Sciatic nerve (tissue), 2 donors: ENCODE measurements around the gene POLR1B. TPM values are rescaled to one million over a fixed set of nuclear protein-coding genes. Genes with fewer than 3 reads are reported as not detected.
"Not testable (repeated sequence)": the region's sequence is repeated elsewhere in the genome, so short reads cannot be mapped to it uniquely, and the experiment has no call there.

Source experiments
- ATAC-seq: fragments of 200-7000 bp; cut with Tn5 transposase; one replicate; pipeline ENCODE4 v1.9.1; 2020; ENCODE audit warnings: mild to moderate bottlenecking, moderate library complexity
- DNase-seq: peaks from one replicate; pipeline ENCODE4 v3.0.0-alpha.2; 2020; ENCODE audit warnings: low spot score
- intact Hi-C: fragments of 100-400 bp; cut with DNase I; formaldehyde crosslinking; loops from one replicate; pipeline ENCODE4 v1.14.2; 2022
- total RNA-seq: library from RNA; stranded (reverse); fragmentation: NEBNext Ultra II Directional; extraction: Animal tissue kit (Norgen Biotek cat#: 25700); gene quantifications from one replicate; pipeline ENCODE4 v1.2.1, GENCODE V29; 2021
- donor health status: DM: no; HTN: no; CAD: no.
- donor health status: DM: no; HTN: no; CAD: no.

POLR1B gene
- total RNA-seq, 1 donor from 2014 or later, result 18.1 TPM

- ATAC-seq, result no peak
- intact Hi-C loops, result no loop called here
Measured at GRCh38 chr2:112534826-112535225, 7.4 kb upstream of the POLR1B start.

GRCh38 chr2:112536665-112537064 is 5.6 kb upstream of the POLR1B start:
- DNase-seq, ATAC-seq, intact Hi-C loops: not testable (repeated sequence)

More at GRCh38 chr2:112534826-112535225, 7.4 kb upstream of the POLR1B start:
- no peak for DNase-seq

DNA sequence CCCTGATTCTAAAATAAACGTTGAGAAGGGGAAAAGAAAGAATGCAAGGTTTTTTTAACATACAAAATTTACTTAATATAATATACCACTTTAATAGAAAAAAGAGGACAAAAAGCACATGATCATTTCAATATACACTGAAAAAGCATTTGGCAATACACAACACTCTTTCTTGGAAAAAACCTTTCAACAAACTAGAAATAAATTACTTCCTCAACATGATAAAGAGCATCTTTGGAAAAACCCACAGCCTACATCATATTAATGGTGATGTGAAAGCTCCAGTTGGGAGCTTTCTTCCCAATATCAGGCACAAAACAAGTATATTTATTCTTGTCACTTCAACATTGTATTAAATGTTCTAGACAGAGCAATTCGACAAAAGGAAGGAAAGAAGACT is 3.0 kb upstream of the POLR1B start:
- ATAC-seq (no peak), DNase-seq (no peak)
- intact Hi-C loops, result no loop called here

DNA sequence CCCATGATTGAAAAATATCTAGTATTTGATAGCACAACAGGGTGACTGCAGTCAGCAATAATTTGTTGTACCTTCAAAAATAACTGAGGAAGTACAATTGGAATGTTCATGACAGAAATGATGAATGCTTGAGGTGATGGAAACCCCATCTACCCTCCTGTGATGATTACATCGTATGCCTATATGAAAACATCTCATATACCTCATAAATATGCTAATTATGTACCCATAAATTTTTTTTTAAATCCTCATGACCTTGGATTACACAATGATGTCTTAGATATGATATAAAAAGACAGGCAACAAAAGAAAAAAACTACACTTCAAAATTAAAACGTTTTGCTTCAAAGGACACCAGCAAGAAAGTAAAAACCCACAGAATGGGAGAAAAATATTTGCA is 1.4 kb upstream of the POLR1B start:
- ATAC-seq (no peak), DNase-seq (no peak)
- intact Hi-C loops, result no loop called here

DNA sequence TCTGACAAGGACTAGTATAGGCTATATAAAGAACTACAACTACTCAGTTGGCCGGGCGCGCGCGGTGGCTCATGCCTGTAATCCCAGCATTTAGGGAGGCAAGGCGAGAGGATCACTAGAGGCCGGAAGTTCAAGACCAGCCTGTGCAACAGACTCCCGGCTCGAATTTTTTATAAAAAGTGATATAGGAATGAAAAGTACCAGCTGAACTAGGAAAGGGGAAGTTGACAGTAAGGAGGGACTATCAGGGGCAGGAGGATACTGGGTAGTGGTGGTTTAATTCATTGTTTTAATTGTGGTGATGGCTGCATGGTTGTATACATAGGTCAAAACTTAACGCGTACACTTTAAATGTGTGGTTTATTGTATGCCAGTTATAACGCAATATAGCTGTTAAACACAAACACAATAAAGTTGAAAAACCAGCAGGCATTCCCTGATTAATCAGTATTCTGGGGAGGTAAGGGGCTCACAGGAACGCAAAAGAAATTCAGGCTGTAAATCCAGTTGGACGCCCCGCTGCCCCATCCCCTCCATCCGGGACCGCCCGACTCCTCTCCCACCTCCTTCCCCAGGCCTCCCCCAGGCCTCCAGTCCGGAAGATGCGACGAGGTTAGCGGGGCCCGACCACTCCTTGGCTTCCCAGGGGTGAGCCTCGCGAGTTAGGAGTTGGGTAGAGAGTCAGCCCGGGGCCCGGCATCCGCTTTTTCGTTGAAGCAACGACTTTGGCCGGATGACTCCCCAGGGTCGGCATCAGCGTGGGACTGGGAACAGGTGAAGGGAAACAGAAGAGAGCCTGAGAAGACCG is 746 bp upstream of the POLR1B start:
- DNase-seq, result peak; percentile 75
- peak; percentile 89 for ATAC-seq
- intact Hi-C loops, result no loop called here

GRCh38 chr2:112542984-112543661 is 858 bp downstream of the POLR1B start:
- DNase-seq, result no peak
- ATAC-seq, result no peak
- intact Hi-C loops, result no loop called here

DNA sequence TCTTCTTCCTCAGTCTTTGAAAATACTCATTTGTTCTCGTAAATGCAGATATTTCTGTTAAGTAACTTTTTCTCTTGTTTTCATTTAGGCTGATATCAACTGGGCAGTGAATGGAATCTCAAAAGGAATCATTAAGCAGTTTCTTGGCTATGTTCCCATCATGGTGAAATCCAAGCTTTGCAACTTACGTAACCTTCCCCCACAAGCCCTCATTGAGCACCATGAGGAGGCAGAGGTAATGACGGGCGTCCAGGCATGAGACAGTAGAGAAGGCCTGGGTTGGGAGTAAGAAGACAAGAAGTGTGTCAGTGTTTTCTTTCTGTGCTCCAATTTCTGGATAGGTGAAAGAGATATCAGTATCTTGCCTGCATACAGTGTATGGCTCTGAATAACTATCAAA is 5.1 kb downstream of the POLR1B start:
- intact Hi-C loops, result no loop called here
- DNase-seq (no peak), ATAC-seq (peak; percentile 65)

DNA sequence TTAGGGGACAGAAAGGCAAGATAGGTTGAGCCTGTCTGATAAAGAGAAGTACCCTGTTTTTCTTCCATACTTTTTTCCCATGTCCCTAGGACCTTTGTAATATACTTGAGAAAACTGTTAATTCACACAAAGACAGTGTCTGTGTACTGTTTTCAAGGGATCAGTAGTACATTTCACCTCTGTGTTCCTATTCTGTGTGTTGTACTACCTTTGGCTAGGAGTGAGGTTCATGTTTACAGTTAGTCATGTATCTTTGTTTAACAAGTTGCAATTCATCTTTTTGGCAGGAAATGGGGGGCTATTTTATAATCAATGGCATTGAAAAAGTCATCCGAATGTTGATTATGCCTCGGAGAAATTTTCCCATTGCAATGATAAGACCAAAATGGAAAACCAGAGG is 6.7 kb downstream of the POLR1B start:
- intact Hi-C loops, result no loop called here
- ATAC-seq (no peak), DNase-seq (no peak)

GRCh38 chr2:112566104-112566503 is 23.8 kb downstream of the POLR1B start:
- intact Hi-C loops, result no loop called here
- no peak for DNase-seq
- ATAC-seq, result no peak

DNA sequence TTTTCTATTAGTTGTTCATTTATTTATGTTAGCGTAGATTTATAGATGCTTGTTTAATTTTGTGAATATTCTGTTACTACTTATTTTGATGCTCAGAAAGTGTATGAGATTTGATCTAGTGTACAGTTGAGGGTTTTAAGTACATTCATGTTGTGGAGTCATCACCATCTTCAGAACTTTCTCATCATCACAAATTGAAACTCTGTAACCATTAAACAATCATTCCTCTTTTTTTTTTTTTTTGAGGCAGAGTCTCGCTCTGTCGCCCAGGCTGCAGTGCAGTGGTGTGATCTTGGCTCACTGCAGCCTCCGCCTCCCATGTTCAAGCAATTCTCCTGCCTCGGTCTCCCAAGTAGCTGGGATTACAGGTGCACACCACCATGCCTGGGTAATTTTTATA is 24.2 kb downstream of the POLR1B start:
- intact Hi-C loops, ATAC-seq, DNase-seq: not testable (repeated sequence)

- DNase-seq (no peak), ATAC-seq (no peak)
- intact Hi-C loops, result no loop called here
Measured at GRCh38 chr2:112572005-112572404, 29.7 kb downstream of the POLR1B start.

GRCh38 chr2:112577756-112578155 is 35.5 kb downstream of the POLR1B start:
- no peak for ATAC-seq
- intact Hi-C loops, result no loop called here
- DNase-seq, result no peak

- ATAC-seq, result no peak
- intact Hi-C loops, result no loop called here
- no peak for DNase-seq
Measured at GRCh38 chr2:112579241-112579640, 37.0 kb downstream of the POLR1B start.

DNA sequence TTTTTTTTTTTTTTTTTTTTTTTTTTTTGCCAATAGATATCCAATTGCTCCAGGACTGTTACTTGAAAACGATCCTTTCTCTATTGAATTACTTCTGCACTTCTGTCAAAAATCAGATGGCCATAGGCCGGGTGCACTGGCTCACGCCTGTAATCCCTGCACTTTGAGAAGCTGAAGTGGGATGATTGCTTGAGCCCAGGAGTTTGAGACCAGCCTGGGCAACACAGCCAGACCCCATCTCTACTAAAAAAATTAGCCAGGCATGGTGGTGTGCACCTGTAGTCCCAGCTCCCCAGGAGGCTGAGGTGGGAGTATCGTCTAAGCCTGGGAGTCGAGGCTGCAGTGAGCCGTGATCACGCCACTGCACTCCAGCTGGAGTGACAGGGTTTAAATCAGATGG is 37.8 kb downstream of the POLR1B start:
- intact Hi-C loops, result loop anchor here (10.0 kb wide), 1 partner anchor 65 kb away; the partner anchor contains the start of gene SLC20A1

GRCh38 chr2:112582314-112582746 is 40.1 kb downstream of the POLR1B start:
- ATAC-seq (no peak), DNase-seq (no peak)
- intact Hi-C loops, result loop anchor here (10.0 kb wide), 1 partner anchor 62 kb away; the partner anchor contains the start of gene SLC20A1

More for the DNA sequence above, 37.8 kb downstream of the POLR1B start:
- ATAC-seq (no peak), DNase-seq (no peak)

DNA sequence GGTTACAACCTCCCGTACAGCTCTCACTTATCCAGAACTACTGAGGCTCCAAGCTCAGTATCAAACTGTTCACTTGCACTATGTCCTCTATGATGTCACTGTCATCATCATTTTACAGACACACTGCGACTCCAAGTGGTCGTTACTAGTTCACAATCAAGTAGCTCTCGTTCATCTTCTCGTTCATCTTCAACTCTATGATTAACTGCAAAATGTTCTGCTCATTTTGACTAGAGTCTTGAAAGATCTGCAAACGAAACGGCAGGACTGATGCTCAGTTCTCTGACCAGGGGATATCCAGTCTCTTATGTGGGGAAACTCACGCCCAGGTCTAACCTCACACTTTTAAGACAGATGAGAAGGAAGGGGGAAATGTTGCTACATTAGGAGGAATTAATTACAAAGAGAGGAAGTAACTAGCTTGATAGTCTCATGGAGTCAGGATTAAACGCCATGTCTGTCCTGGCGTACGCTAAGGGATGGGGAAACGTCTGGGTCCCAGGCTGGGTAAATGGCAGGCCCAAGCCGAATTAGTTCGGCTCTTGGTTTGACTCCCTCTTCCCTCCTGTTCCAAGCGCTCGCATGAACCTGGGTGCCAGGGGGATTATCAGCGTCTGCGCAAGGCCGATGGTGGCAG is 41.4 kb downstream of the POLR1B start:
- intact Hi-C loops, result loop anchor here (10.0 kb wide), 1 partner anchor 61 kb away; the partner anchor contains the start of gene SLC20A1
- ATAC-seq (peak; percentile 12), DNase-seq (no peak)

DNA sequence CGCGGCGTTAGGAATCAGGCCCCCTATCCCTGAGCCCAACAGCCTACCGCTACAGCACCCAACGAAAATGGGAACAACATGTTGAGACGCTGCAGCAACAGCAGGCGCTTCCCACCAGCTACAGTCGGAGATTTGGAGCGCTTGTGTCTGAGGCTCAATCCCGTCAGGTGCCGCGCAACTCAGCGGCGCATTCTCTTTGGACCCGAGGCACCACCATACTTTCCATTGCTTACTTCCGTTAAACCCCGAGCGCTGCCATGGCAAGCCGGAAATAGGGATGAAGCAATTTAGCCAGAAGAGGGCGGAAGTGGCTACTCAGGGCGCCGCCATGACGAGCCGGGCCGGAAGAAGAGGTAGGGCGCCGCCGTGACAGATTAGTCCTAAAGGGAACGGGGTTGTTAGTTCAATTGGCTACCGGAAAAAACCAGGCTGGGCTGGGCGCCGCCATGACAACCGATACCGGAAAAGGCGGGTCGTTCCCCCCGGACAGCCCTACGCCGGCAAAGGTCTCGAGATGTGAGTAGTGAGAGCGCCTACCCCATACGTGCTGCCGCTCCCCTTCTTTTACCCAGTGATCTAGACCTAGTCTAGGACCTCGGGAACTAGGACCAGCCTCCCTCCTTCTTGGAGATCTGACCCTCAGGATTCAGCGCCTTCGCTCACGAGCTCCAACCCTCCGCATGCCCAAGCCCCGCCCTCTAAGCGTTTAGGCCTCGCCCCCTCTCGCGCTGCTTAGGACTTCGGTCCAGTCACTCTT is 42.0 kb downstream of the POLR1B start, which contains the start of gene CHCHD5:
TSS of gene CHCHD5 (plus strand) at position 476 of the 757 bp plus-strand sequence. CDS start at position 515, 39 bp downstream.
- ATAC-seq (peak; percentile 96), DNase-seq (peak; percentile 97)
- intact Hi-C loops, result loop anchor here (10.0 kb wide), 1 partner anchor 60 kb away; the partner anchor contains the start of gene SLC20A1

GRCh38 chr2:112584891-112585250 is 42.6 kb downstream of the POLR1B start:
- no peak for ATAC-seq
- no peak for DNase-seq
- intact Hi-C loops, result loop anchor here (10.0 kb wide), 1 partner anchor 60 kb away; the partner anchor contains the start of gene SLC20A1

GRCh38 chr2:112585400-112585799 is 43.1 kb downstream of the POLR1B start:
- intact Hi-C loops, result loop anchor here (10.0 kb wide), 1 partner anchor 59 kb away; the partner anchor contains the start of gene SLC20A1
- no peak for DNase-seq
- ATAC-seq, result no peak
